Measurements from ENCODE around the gene MCRIP1.
A peak's percentile ranks its signal among the peaks of the same experiment; 100 is the strongest.

Gene MCRIP1

GRCh38 chr17:81833160-81833920 is at the start of gene MCRIP1:
Gene MCRIP1 (minus strand): TSS chr17:81833291. CDS start chr17:81824506, 8,785 bp downstream.
- peak; percentile 93 for DNase-seq (ENCODE audit: low read depth)

GRCh38 chr17:81879121-81879520 is 46.0 kb upstream of the MCRIP1 start:
- DNase-seq (ENCODE audit: low read depth): no peak

- DNase-seq (ENCODE audit: low read depth): no peak
Measured at GRCh38 chr17:81878294-81878693, 45.2 kb upstream of the MCRIP1 start.

- DNase-seq (ENCODE audit: low read depth): no peak
Measured at GRCh38 chr17:81877569-81877968, 44.5 kb upstream of the MCRIP1 start.

- peak; percentile 94 for DNase-seq (ENCODE audit: low read depth)
Measured at GRCh38 chr17:81871387-81872230, 38.5 kb upstream of the MCRIP1 start.

GRCh38 chr17:81870981-81871386 is 37.9 kb upstream of the MCRIP1 start, which contains the start of gene ARHGDIA:
Gene ARHGDIA (minus strand): TSS chr17:81871337. CDS start chr17:81869930, 1,407 bp downstream.
- DNase-seq (ENCODE audit: low read depth): no peak

- DNase-seq (ENCODE audit: low read depth): no peak
Measured at GRCh38 chr17:81870131-81870980, 37.3 kb upstream of the MCRIP1 start.

- DNase-seq (ENCODE audit: low read depth): no peak
Measured at GRCh38 chr17:81869221-81870130, 36.4 kb upstream of the MCRIP1 start.

- no peak for DNase-seq (ENCODE audit: low read depth)
Measured at GRCh38 chr17:81868674-81869220, 35.7 kb upstream of the MCRIP1 start.

- DNase-seq (ENCODE audit: low read depth): no peak
Measured at GRCh38 chr17:81867991-81868673, 35.0 kb upstream of the MCRIP1 start.

GRCh38 chr17:81867170-81867990 is 34.3 kb upstream of the MCRIP1 start:
- DNase-seq (ENCODE audit: low read depth): no peak

- DNase-seq (ENCODE audit: low read depth): no peak
Measured at GRCh38 chr17:81866440-81867169, 33.5 kb upstream of the MCRIP1 start.

GRCh38 chr17:81865733-81866439 is 32.8 kb upstream of the MCRIP1 start:
- no peak for DNase-seq (ENCODE audit: low read depth)

GRCh38 chr17:81865358-81865732 is 32.3 kb upstream of the MCRIP1 start:
- DNase-seq (ENCODE audit: low read depth): no peak

GRCh38 chr17:81863833-81864768 is 31.0 kb upstream of the MCRIP1 start:
- no peak for DNase-seq (ENCODE audit: low read depth)

- no peak for DNase-seq (ENCODE audit: low read depth)
Measured at GRCh38 chr17:81863123-81863675, 30.1 kb upstream of the MCRIP1 start.
